C4-2B (cell line): Measurements from ENCODE around the gene SLC9A1.
A peak's percentile ranks its signal among the peaks of the same experiment; 100 is the strongest.
"Not testable (repeated sequence)": the region's sequence is repeated elsewhere in the genome, so short reads cannot be mapped to it uniquely, and the experiment has no call there.

Experiments used
- H3K27ac ChIP-seq: fragments of 450-650 bp; 2 replicates; pipeline ENCODE4 v1.5.1; 2017
- CTCF ChIP-seq: fragments of 450-650 bp; conservative IDR thresholded peaks from 2 replicates; pipeline ENCODE4 v1.5.1; 2017; ENCODE audit warnings: mild to moderate bottlenecking
- ZFX ChIP-seq: fragments of 450-650 bp; IDR thresholded peaks from 2 replicates; pipeline ENCODE4 v1.6.1; 2017

The SLC9A1 gene

GRCh38 chr1:27176954-27177353, 22.0 kb upstream of the SLC9A1 start:
- TF ChIP-seq CTCF (no peak), ZFX (no peak)
- no peak overlapping the region for H3K27ac ChIP-seq

DNA sequence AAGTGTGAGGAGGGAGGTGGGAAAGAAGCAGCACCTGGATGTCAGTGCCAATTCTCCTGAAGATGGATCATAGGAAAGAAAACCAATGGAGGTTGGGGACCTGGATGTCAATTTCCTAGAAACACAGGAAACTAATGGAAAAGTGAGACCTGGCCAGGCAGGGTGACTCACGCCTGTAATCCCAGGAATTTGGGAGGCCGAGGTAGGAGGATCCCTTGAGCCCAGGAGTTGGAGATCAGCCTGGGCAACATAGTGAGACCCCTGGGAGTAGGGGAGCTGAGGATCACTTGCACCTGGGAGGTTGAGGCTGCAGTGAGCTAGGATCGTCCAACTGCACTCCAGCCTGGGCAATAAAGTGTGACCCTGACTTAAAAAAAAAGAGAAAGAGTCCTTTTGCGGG, 21.4 kb upstream of the SLC9A1 start:
- no peak overlapping the region for H3K27ac ChIP-seq

DNA sequence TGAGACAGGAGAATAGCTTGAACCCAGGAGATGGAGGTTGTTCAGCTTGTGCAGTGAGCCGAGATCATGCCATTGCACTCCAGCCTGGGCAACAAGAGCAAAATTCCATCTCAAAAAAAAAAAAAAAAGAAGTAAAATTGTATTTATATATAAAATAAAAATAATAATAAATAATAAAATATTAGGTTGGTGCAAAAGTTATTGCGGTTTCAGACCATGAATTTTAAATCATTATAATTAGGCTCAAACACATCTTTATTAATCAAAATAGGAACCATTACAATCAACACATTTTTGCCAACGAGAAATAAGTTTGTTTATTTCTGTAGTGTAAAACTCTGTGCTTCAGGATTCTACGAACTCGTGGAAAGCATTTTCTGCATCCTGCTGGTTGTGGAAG, 18.1 kb upstream of the SLC9A1 start:
- not testable (repeated sequence) for H3K27ac ChIP-seq

More for the DNA sequence above, 21.4 kb upstream of the SLC9A1 start:
- TF ChIP-seq ZFX, result no peak
- TF ChIP-seq CTCF, result no peak

- H3K27ac ChIP-seq, result no peak overlapping the region
- no peak for TF ChIP-seq CTCF
- no peak for TF ChIP-seq ZFX
These were observed 12.0 kb upstream of the SLC9A1 start for GRCh38 chr1:27166929-27167328.

DNA sequence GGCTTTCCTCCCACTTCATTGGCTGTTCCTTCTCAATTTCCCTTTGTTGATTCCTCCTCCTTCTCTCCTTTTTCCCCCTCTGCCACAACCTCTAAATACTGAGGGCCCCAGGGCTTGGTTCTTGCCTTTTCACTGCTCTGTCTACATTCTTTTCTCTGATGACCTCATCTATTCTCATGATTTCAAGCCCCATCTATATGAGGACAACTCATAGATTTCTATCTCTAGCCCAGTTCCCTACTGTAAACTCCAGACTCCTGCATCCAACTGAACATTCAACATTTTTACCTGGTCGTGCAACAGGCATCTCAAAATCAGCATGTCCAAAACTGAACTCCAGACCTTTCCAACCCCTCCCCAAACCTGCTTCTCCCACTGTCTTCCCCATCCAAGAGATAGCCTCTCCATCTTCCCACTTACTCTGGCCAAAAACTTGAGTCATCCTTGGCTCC, 11.5 kb upstream of the SLC9A1 start:
- no peak overlapping the region for H3K27ac ChIP-seq
- TF ChIP-seq CTCF (no peak), ZFX (no peak)

- no peak overlapping the region for H3K27ac ChIP-seq
- TF ChIP-seq ZFX (no peak), CTCF (no peak)
These were observed 8.2 kb upstream of the SLC9A1 start for GRCh38 chr1:27163093-27163492.

DNA sequence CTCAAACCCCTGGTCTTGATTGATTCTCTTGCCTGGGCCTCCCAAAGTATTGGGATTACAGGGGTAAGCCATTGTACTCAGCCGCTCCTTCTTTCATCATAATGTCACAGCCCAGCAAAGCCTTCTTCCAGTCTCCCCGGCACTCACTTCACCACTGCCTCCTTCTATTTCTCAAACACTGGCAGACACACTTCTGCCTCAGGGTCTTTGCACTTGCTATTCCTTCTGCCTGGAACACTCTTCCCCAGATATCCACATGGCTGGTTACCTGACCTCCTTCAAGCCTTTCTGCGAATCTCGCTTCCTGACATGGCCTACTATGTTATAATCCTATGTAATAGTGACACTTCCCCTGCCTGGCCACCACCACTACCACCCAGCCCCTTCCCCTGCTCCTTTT, 7.2 kb upstream of the SLC9A1 start:
- H3K27ac ChIP-seq, result 0 out of 2 replicates have a peak overlapping the region, but pooled peaks have one; percentile 5
- no peak for TF ChIP-seq CTCF
- no peak for TF ChIP-seq ZFX

- TF ChIP-seq CTCF (no peak), ZFX (no peak)
- H3K27ac ChIP-seq, result 0 out of 2 replicates have a peak overlapping the region, but pooled peaks have one; percentile 5
These were observed 6.7 kb upstream of the SLC9A1 start for GRCh38 chr1:27161594-27161993.
